Stomach (tissue), 9 donors: ENCODE measurements around the gene IQCF6. TPM values are rescaled to one million over a fixed set of nuclear protein-coding genes. Genes with fewer than 3 reads are reported as not detected.

ENCODE experiments used
- DNase-seq, 2 donors: peaks; one replicate each; pipeline versions ENCODE4 v3.0.0 to v3.0.0-alpha.2; 2013 to 2019
- H3K27ac ChIP-seq, 5 donors: fragments of 200-600 bp in 4 of 5; sonication (generic) in 4 of 5; one replicate each; pipeline ENCODE4 v1.5.1; 2013 to 2019; ENCODE audit warnings: mild to moderate bottlenecking in 1 of 5, moderate library complexity in 1 of 5
- H3K27me3 ChIP-seq, 3 donors: fragments of 200-600 bp; sonication (generic); one replicate each; pipeline ENCODE4 v1.5.1; 2017 to 2019; ENCODE audit warnings: mixed run types in 1 of 3
- H3K36me3 ChIP-seq, 4 donors: fragments of 200-600 bp; sonication (generic); 1 replicate in 3 of 4; 2 replicates in 1 of 4; pipeline ENCODE4 v1.5.1; 2016 to 2019
- H3K4me1 ChIP-seq, 4 donors: fragments of 200-600 bp; sonication (generic); one replicate each; pipeline ENCODE4 v1.5.1; 2016 to 2019
- H3K4me3 ChIP-seq, 4 donors: fragments of 200-600 bp; sonication (generic) in 3 of 4; one replicate each; pipeline ENCODE4 v1.5.1; 2016 to 2019; ENCODE audit warnings: mild to moderate bottlenecking in 1 of 4
- H3K9me3 ChIP-seq, 4 donors: fragments of 200-600 bp; sonication (generic); one replicate each; pipeline ENCODE4 v1.5.1; 2016 to 2019
- EP300 ChIP-seq: sonication (generic); formaldehyde crosslinking; IDR thresholded peaks from one replicate; pipeline ENCODE4 v1.6.1; 2017; ENCODE audit warnings: antibody characterized with exemption
- POLR2A ChIP-seq, 4 donors: fragments of 450-650 bp; IDR thresholded peaks; one replicate each; pipeline ENCODE4 v1.6.1; 2016; ENCODE audit warnings: antibody characterized with exemption in 4 of 4, control low read depth in 2 of 4, mild to moderate bottlenecking in 1 of 4, moderate library complexity in 1 of 4
- POLR2AphosphoS5 ChIP-seq, 3 donors: sonication (generic); formaldehyde crosslinking; IDR thresholded peaks; one replicate each; pipeline ENCODE4 v1.6.1; 2016; ENCODE audit warnings: antibody characterized with exemption in 3 of 3
- WGBS, 5 donors: extraction: QIAGEN DNeasy Blood & Tissue Kit in 3 of 5; methylation state at CpG; one replicate each; pipeline versions ENCODE4 v1.1.5 to v1.1.7; 2013 to 2018; 5-methylcytosine and 5-hydroxymethylcytosine counted together
- intact Hi-C: fragments of 100-400 bp; cut with DNase I; formaldehyde crosslinking; loops from one replicate; pipeline ENCODE4 v1.15.1; 2023; ENCODE audit warnings: low total_unique reads
- polyA plus RNA-seq, 3 donors: library from polyadenylated mRNA; stranded (reverse); fragments of 200-250 nt; gene quantifications; one replicate each; pipeline ENCODE4 v1.2.3, GENCODE V29; 2013
- total RNA-seq, 5 donors: library from RNA; depleted of rRNA; stranded (reverse); fragments of >200 nt; gene quantifications; one replicate each; pipeline versions ENCODE4 v1.1.0 to v1.2.3, GENCODE V29; 2014 to 2016
- TF ChIP-seq, protein P1 (sequence below), 7 experiments: fragments of 450-650 bp in 4 of 7; fragments of 200-600 bp in 3 of 7; sonication (generic) in 3 of 7; IDR thresholded peaks; one replicate each; pipeline ENCODE4 v1.5.1; 2016 to 2019; ENCODE audit warnings: antibody characterized with exemption in 7 of 7, control low read depth in 2 of 7, mild to moderate bottlenecking in 1 of 7
- donor health status: healthy with polysubstance abuse.
- donor health status: Bipolar disorder and iron deficiency.
- donor health status: healthy.

IQCF6 gene
- total and polyA plus RNA-seq, 8 donors: not detected

DNA sequence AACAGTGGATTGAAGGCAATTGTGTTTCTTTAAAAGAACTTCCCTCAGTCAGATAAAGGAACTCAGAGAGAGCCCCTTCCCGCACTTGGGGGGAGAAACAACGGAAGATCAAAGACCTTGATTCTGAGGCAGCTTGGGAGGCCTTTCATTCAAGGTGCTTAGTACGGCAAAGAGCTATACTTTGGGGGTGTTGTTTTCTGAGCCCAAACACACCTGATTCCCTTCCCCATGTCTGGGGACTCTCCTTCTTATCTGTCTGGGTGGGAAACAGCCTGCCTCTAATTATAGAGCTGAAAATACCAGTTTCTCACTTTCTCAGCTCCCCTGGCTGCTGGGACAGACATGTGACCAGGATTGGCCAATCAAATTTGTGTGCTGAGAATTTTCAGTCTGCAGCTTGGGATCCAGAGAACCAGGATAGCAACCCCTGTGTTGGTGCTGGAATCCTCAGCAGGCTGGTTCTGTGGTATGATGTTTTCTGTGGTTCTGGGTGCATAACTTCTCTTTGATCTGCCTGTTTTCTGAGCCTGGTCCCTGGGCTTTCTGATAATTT lies 19.4 kb upstream of the IQCF6 start:
- Histone ChIP-seq H3K27ac (no peak overlapping the region), H3K27me3 (peaks cover 0 to 16% (median 0%) of the 10 kb centered on the region in 3 donors), H3K9me3 (no peaks in the 10 kb centered on the region), H3K4me1 (peaks cover 0 to 4% (median 0%) of the 10 kb centered on the region in 4 donors), H3K36me3 (no peaks in the 10 kb centered on the region), H3K4me3 (no peak overlapping the region)
- peak in 1 of 2 donors; percentile 16 for DNase-seq
- 12 to 28% (median 17%) methylated on average over 3 of the region's 3 CpGs for WGBS, 5 donors
- intact Hi-C loops: loop anchor here (5.0 kb wide), 1 partner anchor 296 kb away; the partner anchor contains the start of gene DCAF1
- TF ChIP-seq POLR2A (IDR thresholded peaks at IDR 0.05) (no peak), POLR2AphosphoS5 (IDR thresholded peaks at IDR 0.05) (no peak), EP300 (no peak)
- TF ChIP-seq, protein P1, sequence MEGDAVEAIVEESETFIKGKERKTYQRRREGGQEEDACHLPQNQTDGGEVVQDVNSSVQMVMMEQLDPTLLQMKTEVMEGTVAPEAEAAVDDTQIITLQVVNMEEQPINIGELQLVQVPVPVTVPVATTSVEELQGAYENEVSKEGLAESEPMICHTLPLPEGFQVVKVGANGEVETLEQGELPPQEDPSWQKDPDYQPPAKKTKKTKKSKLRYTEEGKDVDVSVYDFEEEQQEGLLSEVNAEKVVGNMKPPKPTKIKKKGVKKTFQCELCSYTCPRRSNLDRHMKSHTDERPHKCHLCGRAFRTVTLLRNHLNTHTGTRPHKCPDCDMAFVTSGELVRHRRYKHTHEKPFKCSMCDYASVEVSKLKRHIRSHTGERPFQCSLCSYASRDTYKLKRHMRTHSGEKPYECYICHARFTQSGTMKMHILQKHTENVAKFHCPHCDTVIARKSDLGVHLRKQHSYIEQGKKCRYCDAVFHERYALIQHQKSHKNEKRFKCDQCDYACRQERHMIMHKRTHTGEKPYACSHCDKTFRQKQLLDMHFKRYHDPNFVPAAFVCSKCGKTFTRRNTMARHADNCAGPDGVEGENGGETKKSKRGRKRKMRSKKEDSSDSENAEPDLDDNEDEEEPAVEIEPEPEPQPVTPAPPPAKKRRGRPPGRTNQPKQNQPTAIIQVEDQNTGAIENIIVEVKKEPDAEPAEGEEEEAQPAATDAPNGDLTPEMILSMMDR (IDR thresholded peaks at IDR 0.05): no peak

DNA sequence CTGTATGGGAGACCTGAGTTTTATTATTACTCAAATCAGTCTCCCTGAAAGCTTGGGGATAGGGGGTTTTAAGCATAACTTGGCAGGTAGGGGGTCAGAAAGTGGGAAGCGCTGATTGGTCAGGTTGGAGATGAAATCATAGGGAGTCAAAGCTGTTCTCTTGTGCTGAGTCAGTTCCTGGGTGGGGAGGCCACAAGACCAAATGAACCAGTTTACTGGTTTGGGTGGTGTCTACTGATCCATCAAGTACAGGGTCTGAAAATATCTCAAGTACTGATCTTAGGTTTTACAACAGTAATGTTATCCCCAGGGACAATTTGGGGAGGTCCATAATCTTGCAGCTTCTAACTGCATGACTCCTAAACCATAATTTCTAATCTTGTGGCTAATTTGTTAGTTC lies 17.8 kb upstream of the IQCF6 start:
- Histone ChIP-seq H3K4me1 (peaks cover 0 to 4% (median 0%) of the 10 kb centered on the region in 4 donors), H3K27me3 (peaks cover 0 to 16% (median 0%) of the 10 kb centered on the region in 3 donors), H3K9me3 (no peaks in the 10 kb centered on the region), H3K36me3 (no peaks in the 10 kb centered on the region), H3K4me3 (no peak overlapping the region), H3K27ac (no peak overlapping the region)
- DNase-seq: no peak
- intact Hi-C loops: loop anchor here (5.0 kb wide), 1 partner anchor 295 kb away; the partner anchor contains the start of gene DCAF1
- 90 to 95% (median 92%) methylated on average over 1 of the region's 1 CpG for WGBS, 5 donors
- TF ChIP-seq EP300: no peak
- TF ChIP-seq POLR2A (IDR thresholded peaks at IDR 0.05): no peak
- TF ChIP-seq POLR2AphosphoS5 (IDR thresholded peaks at IDR 0.05): no peak
- TF ChIP-seq, protein P1 (IDR thresholded peaks at IDR 0.05): no peak

DNA sequence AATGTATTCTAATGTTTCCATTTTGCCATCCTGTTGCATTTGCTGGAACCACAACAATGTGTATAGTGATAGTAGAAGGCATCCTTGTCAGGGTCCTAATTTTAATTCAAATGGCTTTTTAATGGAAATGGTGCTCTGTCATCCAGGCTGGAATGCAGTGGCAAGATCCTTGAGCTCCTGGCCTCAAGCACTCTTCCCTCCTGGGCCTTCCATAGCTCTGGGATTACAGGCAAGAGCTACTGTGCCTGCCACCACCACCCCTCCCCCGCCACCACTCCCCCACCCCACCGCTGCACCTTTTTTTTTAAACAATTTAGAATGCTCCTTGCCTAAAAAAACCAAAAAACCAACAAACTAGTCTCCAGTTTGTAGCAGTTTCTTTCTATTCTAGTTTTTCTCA lies 15.2 kb upstream of the IQCF6 start:
- WGBS, 5 donors: 37 to 66% (median 53%) methylated on average over 2 of the region's 2 CpGs
- intact Hi-C loops: no loop called here
- Histone ChIP-seq H3K4me1 (no peaks in the 10 kb centered on the region), H3K4me3 (no peak overlapping the region), H3K27ac (no peak overlapping the region), H3K36me3 (no peaks in the 10 kb centered on the region), H3K9me3 (no peaks in the 10 kb centered on the region), H3K27me3 (peaks cover 0 to 16% (median 0%) of the 10 kb centered on the region in 3 donors)
- no peak for DNase-seq
- TF ChIP-seq, protein P1 (IDR thresholded peaks at IDR 0.05): no peak

DNA sequence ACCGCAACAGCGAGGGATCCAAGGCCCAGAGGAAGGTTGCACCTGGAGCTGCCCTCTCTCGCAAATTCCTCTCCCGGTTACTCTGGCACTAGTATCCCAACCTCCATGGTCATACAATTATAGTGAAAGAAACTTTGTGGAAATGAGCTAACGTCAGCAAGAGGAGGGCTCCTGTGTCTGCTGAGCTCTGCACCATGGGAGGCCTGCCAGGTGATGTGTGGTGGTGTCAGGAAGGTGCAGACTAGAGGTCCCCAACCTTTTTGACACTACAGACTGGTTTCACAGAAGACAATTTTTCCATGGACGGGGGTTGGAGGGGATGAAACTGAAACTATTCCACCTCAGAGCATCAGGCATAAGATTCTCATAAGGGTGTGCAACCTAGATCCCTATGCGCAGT lies 13.2 kb upstream of the IQCF6 start:
- WGBS, 5 donors: 82 to 88% (median 84%) methylated on average over 7 of the region's 7 CpGs
- Histone ChIP-seq H3K36me3 (no peaks in the 10 kb centered on the region), H3K9me3 (no peaks in the 10 kb centered on the region), H3K4me3 (no peak overlapping the region), H3K27me3 (peaks cover 0 to 12% (median 0%) of the 10 kb centered on the region in 3 donors), H3K4me1 (no peaks in the 10 kb centered on the region), H3K27ac (no peak overlapping the region)
- DNase-seq: no peak
- intact Hi-C loops: no loop called here
- TF ChIP-seq POLR2AphosphoS5 (IDR thresholded peaks at IDR 0.05) (no peak), POLR2A (IDR thresholded peaks at IDR 0.05) (no peak), EP300 (no peak)
- TF ChIP-seq, protein P1 (IDR thresholded peaks at IDR 0.05): no peak
